Measurements from ENCODE around the gene ELP1.

DNA sequence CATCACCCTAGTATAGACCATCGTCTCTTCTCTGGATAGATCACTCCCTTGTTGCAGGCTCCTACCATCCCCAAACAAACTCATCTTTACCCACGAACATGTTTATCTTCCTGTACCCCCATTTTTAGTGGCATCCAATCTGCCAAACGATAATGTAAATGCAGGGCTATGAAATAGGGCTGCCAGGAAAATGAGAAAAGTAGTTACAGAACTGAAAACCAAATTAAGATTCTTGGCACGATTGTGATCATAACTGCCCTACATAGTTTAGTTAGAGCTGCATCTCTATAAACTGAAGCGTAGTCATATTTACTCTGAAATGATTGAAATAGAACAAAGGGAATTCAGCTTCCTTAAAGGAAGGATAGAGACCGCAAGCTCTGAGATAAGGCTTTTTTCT lies 26.4 kb upstream of the ELP1 start:
- TF ChIP-seq, protein P1, sequence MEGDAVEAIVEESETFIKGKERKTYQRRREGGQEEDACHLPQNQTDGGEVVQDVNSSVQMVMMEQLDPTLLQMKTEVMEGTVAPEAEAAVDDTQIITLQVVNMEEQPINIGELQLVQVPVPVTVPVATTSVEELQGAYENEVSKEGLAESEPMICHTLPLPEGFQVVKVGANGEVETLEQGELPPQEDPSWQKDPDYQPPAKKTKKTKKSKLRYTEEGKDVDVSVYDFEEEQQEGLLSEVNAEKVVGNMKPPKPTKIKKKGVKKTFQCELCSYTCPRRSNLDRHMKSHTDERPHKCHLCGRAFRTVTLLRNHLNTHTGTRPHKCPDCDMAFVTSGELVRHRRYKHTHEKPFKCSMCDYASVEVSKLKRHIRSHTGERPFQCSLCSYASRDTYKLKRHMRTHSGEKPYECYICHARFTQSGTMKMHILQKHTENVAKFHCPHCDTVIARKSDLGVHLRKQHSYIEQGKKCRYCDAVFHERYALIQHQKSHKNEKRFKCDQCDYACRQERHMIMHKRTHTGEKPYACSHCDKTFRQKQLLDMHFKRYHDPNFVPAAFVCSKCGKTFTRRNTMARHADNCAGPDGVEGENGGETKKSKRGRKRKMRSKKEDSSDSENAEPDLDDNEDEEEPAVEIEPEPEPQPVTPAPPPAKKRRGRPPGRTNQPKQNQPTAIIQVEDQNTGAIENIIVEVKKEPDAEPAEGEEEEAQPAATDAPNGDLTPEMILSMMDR (IDR thresholded peaks at IDR 0.05): no peak
- TF ChIP-seq POLR2A (IDR thresholded peaks at IDR 0.05): no peak
- no peak for TF ChIP-seq EP300 (IDR thresholded peaks at IDR 0.05)
